ENCODE measurements around the gene BRINP1. TPM values are rescaled to one million over a fixed set of nuclear protein-coding genes. Genes with fewer than 3 reads are reported as not detected.

Gene BRINP1
- total RNA-seq, 4 donors from 2014 or later: not detected

DNA sequence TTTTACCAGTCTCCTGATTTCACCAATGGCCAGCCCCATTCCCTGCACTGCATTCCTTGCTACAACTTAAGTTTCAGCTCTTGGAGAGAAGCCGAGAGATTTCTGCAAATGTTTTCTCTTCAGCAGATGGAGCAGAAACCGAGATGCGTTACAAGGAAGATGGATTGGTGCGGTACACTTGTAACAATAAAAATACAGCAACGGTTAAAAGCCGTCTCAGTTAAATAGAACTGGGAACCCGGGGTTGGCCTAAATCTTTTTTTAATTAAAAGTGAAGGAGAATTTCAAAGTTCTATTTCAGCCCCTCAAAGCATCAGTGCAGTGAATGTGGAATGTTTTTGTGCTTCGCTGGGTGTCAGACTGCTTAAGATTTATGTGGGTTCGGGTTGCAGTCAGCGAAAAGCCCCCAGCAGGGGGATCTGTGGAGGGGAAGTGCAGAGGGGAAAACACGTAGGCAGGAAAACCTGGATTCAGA is 19.8 kb downstream of the BRINP1 start:
- 8 to 11% methylated on average over 11 of the region's 11 CpGs for WGBS, 2 donors

GRCh38 chr9:119343059-119343990 is 25.9 kb downstream of the BRINP1 start:
- WGBS, 2 donors: 62 to 72% methylated on average over 13 of the region's 13 CpGs
- Histone ChIP-seq H3K27me3 (no peaks in the 10 kb centered on the region), H3K9me3 (no peaks in the 10 kb centered on the region), H3K4me3 (no peak overlapping the region), H3K36me3 (no peaks in the 10 kb centered on the region), H3K4me1 (no peaks in the 10 kb centered on the region), H3K27ac (no peak overlapping the region)
- no peak for DNase-seq (ENCODE audit: low spot score in 2 of 2)
- TF ChIP-seq, protein P1, sequence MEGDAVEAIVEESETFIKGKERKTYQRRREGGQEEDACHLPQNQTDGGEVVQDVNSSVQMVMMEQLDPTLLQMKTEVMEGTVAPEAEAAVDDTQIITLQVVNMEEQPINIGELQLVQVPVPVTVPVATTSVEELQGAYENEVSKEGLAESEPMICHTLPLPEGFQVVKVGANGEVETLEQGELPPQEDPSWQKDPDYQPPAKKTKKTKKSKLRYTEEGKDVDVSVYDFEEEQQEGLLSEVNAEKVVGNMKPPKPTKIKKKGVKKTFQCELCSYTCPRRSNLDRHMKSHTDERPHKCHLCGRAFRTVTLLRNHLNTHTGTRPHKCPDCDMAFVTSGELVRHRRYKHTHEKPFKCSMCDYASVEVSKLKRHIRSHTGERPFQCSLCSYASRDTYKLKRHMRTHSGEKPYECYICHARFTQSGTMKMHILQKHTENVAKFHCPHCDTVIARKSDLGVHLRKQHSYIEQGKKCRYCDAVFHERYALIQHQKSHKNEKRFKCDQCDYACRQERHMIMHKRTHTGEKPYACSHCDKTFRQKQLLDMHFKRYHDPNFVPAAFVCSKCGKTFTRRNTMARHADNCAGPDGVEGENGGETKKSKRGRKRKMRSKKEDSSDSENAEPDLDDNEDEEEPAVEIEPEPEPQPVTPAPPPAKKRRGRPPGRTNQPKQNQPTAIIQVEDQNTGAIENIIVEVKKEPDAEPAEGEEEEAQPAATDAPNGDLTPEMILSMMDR (IDR thresholded peaks at IDR 0.05): no peak
- no peak for TF ChIP-seq POLR2A (IDR thresholded peaks at IDR 0.05)
- TF ChIP-seq EP300 (IDR thresholded peaks at IDR 0.05): no peak

More for the DNA sequence above, 19.8 kb downstream of the BRINP1 start:
- peaks cover 0 to 2% (median 0%) of the 10 kb centered on the region in 4 donors for H3K4me1 ChIP-seq
- H3K36me3 ChIP-seq: no peaks in the 10 kb centered on the region
- no peak for DNase-seq (ENCODE audit: low spot score in 2 of 2)
- H3K9me3 ChIP-seq: no peaks in the 10 kb centered on the region
- no peaks in the 10 kb centered on the region for H3K27me3 ChIP-seq
- no peak overlapping the region for H3K4me3 ChIP-seq
- H3K27ac ChIP-seq: no peak overlapping the region
- TF ChIP-seq EP300 (IDR thresholded peaks at IDR 0.05): no peak
- TF ChIP-seq, protein P1 (IDR thresholded peaks at IDR 0.05): no peak

DNA sequence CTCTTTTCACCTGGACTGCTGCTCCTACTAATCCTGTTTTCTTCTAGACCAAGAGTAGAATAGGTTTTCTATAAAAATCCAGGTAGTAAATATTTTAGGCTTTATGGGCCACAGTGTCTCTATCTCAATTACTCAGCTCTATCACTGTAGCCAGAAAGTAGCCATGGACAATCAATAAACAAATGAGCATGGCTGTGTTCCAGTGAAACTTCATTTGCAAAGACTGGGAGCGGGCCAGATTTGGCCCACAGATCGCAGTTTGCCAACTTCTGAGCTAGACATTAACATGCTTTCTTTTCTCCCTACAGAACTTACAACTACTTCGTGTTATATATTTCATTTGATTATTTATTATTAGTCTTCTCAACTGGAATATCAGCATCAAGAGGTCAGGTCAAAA is 30.2 kb downstream of the BRINP1 start:
- no peak overlapping the region for H3K4me3 ChIP-seq
- TF ChIP-seq POLR2A (IDR thresholded peaks at IDR 0.05): no peak
- no peak for TF ChIP-seq EP300 (IDR thresholded peaks at IDR 0.05)
- TF ChIP-seq, protein P1 (IDR thresholded peaks at IDR 0.05): no peak
- no peaks in the 10 kb centered on the region for H3K36me3 ChIP-seq
- 70 to 75% methylated on average over 3 of the region's 3 CpGs for whole genome bisulfite sequencing, 2 donors
- no peaks in the 10 kb centered on the region for H3K27me3 ChIP-seq
- no peaks in the 10 kb centered on the region for H3K9me3 ChIP-seq
- no peak overlapping the region for H3K27ac ChIP-seq
- no peaks in the 10 kb centered on the region for H3K4me1 ChIP-seq
- no peak for DNase-seq (ENCODE audit: low spot score in 2 of 2)

- Histone ChIP-seq H3K27ac (no peak overlapping the region), H3K4me1 (no peaks in the 10 kb centered on the region), H3K4me3 (no peak overlapping the region), H3K36me3 (no peaks in the 10 kb centered on the region), H3K9me3 (no peaks in the 10 kb centered on the region), H3K27me3 (no peaks in the 10 kb centered on the region)
- TF ChIP-seq EP300 (IDR thresholded peaks at IDR 0.05): no peak
- TF ChIP-seq POLR2A (IDR thresholded peaks at IDR 0.05): no peak
- TF ChIP-seq, protein P1 (IDR thresholded peaks at IDR 0.05): no peak
- no peak for DNase-seq (ENCODE audit: low spot score in 2 of 2)
Measured at GRCh38 chr9:119337573-119337972, 31.7 kb downstream of the BRINP1 start.

DNA sequence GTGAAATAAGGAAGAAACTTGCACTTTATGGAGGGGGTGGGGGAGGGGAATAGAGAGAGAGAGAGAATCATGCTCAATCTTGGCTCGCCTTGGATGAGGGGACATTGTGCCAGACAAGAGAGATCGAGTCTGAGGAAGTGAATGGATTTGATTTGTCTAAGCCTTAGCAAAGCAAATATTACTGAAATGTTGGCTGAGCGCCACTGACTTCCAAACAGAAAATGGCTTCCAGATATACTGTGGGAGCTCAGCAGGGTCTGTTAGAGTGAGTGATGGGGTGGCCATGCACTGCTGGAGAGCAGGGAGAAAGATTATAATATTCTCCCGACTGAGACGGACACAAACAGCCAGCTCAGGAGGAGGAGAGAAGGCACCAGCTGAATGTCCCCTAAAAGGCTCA is 34.5 kb downstream of the BRINP1 start:
- Histone ChIP-seq H3K4me3 (no peak overlapping the region), H3K36me3 (no peaks in the 10 kb centered on the region), H3K27ac (no peak overlapping the region), H3K27me3 (no peaks in the 10 kb centered on the region), H3K9me3 (peaks cover 0 to 6% (median 0%) of the 10 kb centered on the region in 4 donors), H3K4me1 (no peaks in the 10 kb centered on the region)
- no peak for TF ChIP-seq POLR2A (IDR thresholded peaks at IDR 0.05)
- TF ChIP-seq, protein P1 (IDR thresholded peaks at IDR 0.05): no peak
- WGBS, 2 donors: 44 to 46% methylated on average over 5 of the region's 5 CpGs
- no peak for DNase-seq (ENCODE audit: low spot score in 2 of 2)

All from tibial nerve (tissue), 4 donors.